ENCODE results near the gene STAT3. TPM values are rescaled to one million over a fixed set of nuclear protein-coding genes. Genes with fewer than 3 reads are reported as not detected.

The STAT3 gene
- total and polyA plus RNA-seq, 2 of the 13 experiments (the other 11 are each of a cell fraction or from before 2014, with no cell fraction given): 61.8 to 62.4 TPM

DNA sequence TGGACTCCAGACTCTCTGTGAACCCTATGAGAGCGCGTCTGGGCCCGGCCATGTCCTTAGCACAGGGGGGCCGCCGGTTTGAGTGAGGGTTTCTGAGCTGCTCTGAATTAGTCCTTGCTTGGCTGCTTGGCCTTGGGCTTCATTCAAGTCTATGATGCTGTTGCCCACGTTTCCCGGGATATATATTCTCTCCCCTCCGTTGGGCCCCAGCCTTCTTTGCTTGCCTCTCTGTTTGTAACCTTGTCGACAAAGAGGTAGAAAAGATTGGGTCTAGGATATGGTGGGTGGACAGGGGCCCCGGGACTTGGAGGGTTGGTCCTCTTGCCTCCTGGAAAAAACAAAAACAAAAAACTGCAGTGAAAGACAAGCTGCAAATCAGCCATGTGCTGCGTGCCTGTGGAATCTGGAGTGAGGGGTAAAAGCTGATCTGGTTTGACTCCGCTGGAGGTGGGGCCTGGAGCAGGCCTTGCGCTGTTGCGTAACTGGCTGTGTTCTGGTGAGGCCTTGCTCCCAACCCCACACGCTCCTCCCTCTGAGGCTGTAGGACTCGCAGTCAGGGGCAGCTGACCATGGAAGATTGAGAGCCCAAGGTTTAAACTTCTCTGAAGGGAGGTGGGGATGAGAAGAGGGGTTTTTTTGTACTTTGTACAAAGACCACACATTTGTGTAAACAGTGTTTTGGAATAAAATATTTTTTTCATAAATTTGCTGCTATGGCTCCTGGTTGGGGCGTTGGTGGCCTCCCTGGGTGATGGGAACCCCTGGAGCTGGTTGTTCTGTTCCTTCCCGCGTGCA is 76.8 kb downstream of the STAT3 start (continued):
- TF ChIP-seq ZNF839 (CRISPR knock-in tag; IDR thresholded peaks at IDR 0.05; ENCODE audit: borderline replicate concordance) (peak; percentile 37; the same call in 1 of the 2 replicates), CHD4 (IDR thresholded peaks at IDR 0.05; ENCODE audit: borderline replicate concordance, low read length) (no peak), KMT2B (CRISPR knock-in tag; IDR thresholded peaks at IDR 0.05) (peak; percentile 52; the same call in 1 of the 2 replicates), ZNF317 (CRISPR knock-in tag; IDR thresholded peaks at IDR 0.05) (peak; percentile 81; the same call in 1 of the 2 replicates), PPARG (CRISPR knock-in tag; conservative IDR thresholded peaks at IDR 0.05) (peak; percentile 56; the same call in 1 of the 2 replicates), KLF12 (CRISPR knock-in tag; IDR thresholded peaks at IDR 0.05; ENCODE audit: borderline replicate concordance) (0 out of 2 replicates have a peak, but pooled peaks have one; percentile 71), AGO2 (optimal IDR thresholded peaks at IDR 0.05; ENCODE audit: low read depth, low read length) (no peak), ZNF431 (CRISPR knock-in tag; IDR thresholded peaks at IDR 0.05; ENCODE audit: borderline replicate concordance, low read depth) (peak; percentile 30; the same call in 1 of the 2 replicates)
- TF ChIP-seq, protein P1, sequence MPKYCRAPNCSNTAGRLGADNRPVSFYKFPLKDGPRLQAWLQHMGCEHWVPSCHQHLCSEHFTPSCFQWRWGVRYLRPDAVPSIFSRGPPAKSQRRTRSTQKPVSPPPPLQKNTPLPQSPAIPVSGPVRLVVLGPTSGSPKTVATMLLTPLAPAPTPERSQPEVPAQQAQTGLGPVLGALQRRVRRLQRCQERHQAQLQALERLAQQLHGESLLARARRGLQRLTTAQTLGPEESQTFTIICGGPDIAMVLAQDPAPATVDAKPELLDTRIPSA (CRISPR knock-in tag; IDR thresholded peaks at IDR 0.05; ENCODE audit: borderline replicate concordance): no peak
- TF ChIP-seq, protein P2, sequence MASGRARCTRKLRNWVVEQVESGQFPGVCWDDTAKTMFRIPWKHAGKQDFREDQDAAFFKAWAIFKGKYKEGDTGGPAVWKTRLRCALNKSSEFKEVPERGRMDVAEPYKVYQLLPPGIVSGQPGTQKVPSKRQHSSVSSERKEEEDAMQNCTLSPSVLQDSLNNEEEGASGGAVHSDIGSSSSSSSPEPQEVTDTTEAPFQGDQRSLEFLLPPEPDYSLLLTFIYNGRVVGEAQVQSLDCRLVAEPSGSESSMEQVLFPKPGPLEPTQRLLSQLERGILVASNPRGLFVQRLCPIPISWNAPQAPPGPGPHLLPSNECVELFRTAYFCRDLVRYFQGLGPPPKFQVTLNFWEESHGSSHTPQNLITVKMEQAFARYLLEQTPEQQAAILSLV (CRISPR knock-in tag; IDR thresholded peaks at IDR 0.05; ENCODE audit: borderline replicate concordance): no peak
- TF ChIP-seq, protein P3, sequence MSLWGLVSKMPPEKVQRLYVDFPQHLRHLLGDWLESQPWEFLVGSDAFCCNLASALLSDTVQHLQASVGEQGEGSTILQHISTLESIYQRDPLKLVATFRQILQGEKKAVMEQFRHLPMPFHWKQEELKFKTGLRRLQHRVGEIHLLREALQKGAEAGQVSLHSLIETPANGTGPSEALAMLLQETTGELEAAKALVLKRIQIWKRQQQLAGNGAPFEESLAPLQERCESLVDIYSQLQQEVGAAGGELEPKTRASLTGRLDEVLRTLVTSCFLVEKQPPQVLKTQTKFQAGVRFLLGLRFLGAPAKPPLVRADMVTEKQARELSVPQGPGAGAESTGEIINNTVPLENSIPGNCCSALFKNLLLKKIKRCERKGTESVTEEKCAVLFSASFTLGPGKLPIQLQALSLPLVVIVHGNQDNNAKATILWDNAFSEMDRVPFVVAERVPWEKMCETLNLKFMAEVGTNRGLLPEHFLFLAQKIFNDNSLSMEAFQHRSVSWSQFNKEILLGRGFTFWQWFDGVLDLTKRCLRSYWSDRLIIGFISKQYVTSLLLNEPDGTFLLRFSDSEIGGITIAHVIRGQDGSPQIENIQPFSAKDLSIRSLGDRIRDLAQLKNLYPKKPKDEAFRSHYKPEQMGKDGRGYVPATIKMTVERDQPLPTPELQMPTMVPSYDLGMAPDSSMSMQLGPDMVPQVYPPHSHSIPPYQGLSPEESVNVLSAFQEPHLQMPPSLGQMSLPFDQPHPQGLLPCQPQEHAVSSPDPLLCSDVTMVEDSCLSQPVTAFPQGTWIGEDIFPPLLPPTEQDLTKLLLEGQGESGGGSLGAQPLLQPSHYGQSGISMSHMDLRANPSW (CRISPR knock-in tag; IDR thresholded peaks at IDR 0.05; ENCODE audit: borderline replicate concordance): peak; percentile 47; the same call in 1 of the 2 replicates
- TF ChIP-seq, protein P4, sequence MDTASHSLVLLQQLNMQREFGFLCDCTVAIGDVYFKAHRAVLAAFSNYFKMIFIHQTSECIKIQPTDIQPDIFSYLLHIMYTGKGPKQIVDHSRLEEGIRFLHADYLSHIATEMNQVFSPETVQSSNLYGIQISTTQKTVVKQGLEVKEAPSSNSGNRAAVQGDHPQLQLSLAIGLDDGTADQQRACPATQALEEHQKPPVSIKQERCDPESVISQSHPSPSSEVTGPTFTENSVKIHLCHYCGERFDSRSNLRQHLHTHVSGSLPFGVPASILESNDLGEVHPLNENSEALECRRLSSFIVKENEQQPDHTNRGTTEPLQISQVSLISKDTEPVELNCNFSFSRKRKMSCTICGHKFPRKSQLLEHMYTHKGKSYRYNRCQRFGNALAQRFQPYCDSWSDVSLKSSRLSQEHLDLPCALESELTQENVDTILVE (CRISPR knock-in tag; IDR thresholded peaks at IDR 0.05): peak; percentile 76
- TF ChIP-seq, protein P5, sequence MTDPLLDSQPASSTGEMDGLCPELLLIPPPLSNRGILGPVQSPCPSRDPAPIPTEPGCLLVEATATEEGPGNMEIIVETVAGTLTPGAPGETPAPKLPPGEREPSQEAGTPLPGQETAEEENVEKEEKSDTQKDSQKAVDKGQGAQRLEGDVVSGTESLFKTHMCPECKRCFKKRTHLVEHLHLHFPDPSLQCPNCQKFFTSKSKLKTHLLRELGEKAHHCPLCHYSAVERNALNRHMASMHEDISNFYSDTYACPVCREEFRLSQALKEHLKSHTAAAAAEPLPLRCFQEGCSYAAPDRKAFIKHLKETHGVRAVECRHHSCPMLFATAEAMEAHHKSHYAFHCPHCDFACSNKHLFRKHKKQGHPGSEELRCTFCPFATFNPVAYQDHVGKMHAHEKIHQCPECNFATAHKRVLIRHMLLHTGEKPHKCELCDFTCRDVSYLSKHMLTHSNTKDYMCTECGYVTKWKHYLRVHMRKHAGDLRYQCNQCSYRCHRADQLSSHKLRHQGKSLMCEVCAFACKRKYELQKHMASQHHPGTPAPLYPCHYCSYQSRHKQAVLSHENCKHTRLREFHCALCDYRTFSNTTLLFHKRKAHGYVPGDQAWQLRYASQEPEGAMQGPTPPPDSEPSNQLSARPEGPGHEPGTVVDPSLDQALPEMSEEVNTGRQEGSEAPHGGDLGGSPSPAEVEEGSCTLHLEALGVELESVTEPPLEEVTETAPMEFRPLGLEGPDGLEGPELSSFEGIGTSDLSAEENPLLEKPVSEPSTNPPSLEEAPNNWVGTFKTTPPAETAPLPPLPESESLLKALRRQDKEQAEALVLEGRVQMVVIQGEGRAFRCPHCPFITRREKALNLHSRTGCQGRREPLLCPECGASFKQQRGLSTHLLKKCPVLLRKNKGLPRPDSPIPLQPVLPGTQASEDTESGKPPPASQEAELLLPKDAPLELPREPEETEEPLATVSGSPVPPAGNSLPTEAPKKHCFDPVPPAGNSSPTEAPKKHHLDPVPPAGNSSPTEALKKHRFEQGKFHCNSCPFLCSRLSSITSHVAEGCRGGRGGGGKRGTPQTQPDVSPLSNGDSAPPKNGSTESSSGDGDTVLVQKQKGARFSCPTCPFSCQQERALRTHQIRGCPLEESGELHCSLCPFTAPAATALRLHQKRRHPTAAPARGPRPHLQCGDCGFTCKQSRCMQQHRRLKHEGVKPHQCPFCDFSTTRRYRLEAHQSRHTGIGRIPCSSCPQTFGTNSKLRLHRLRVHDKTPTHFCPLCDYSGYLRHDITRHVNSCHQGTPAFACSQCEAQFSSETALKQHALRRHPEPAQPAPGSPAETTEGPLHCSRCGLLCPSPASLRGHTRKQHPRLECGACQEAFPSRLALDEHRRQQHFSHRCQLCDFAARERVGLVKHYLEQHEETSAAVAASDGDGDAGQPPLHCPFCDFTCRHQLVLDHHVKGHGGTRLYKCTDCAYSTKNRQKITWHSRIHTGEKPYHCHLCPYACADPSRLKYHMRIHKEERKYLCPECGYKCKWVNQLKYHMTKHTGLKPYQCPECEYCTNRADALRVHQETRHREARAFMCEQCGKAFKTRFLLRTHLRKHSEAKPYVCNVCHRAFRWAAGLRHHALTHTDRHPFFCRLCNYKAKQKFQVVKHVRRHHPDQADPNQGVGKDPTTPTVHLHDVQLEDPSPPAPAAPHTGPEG (CRISPR knock-in tag; IDR thresholded peaks at IDR 0.05): peak; percentile 19; the same call in 1 of the 2 replicates
- TF ChIP-seq, protein P6, sequence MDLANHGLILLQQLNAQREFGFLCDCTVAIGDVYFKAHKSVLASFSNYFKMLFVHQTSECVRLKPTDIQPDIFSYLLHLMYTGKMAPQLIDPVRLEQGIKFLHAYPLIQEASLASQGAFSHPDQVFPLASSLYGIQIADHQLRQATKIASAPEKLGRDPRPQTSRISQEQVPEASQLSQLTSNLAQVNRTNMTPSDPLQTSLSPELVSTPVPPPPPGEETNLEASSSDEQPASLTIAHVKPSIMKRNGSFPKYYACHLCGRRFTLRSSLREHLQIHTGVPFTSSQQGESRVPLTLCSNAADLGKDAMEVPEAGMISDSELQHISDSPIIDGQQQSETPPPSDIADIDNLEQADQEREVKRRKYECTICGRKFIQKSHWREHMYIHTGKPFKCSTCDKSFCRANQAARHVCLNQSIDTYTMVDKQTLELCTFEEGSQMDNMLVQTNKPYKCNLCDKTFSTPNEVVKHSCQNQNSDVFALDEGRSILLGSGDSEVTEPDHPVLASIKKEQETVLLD (CRISPR knock-in tag; IDR thresholded peaks at IDR 0.05; ENCODE audit: low read depth): no peak
